GM12865 (cell line): ENCODE data around the gene C3orf20.

ENCODE experiments used
- DNase-seq: peaks from one replicate; pipeline ENCODE4 v3.0.0; 2010; ENCODE audit warnings: low read depth
- H3K4me3 ChIP-seq: 2 replicates; pipeline ENCODE4 v1.5.1; 2011; ENCODE audit warnings: mild to moderate bottlenecking, low read depth, low read length, control low read depth
- CTCF ChIP-seq: IDR thresholded peaks from 2 replicates; pipeline ENCODE4 v1.5.1; 2011; ENCODE audit warnings: low read length, control low read depth, low read depth, inconsistent platforms; ENCODE audit not compliant: insufficient read depth; ENCODE audit errors: missing control alignments

The C3orf20 gene

DNA sequence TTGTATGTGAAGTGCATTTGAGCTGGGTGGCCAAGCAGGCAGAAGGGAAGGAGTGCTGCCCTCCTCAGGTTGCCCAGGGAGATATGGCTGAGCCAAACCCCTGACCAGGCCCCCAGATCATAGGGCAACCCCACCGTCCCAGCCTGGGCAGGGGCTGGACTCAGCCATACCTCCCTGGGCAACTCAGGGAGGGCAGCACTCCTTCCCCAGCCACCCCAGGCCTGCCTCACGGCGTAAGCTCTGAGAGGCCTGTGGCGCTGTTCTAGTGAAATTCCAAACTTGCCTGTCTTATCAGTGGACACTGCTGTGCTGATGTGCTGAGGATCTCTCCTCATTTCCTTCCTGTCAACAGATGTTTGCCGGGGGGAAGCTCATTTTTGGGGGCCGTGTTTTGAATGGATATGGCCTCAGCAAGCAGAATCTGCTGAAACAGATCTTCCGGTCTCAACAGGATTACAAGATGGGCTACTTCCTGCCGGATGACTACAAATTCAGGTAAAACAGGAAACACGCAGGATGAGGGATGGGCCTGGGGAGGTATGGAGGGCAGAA is 86.3 kb downstream of the C3orf20 start:
- no peak for DNase-seq
- no peak overlapping the region for H3K4me3 ChIP-seq
- no peak for TF ChIP-seq CTCF

DNA sequence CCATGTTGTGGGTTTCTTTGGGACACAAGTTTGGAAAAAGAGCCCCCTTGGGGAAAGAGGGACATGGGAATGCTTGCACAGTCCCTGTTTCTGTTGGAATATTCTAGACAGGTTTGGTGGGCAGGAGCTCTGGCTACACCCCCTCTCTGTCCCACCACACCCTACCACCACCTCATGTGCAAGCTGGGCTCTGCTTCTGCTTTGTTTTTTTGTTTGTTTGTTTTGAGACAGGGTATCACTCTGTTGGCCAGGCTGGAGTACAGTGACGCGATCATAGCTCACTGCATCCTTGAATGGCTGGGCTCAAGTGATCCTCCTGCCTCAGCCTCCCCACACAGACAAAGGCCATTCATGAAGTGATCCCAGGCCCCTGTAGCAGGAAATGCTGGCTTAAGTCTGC is 86.9 kb downstream of the C3orf20 start:
- no peak for DNase-seq
- no peak overlapping the region for H3K4me3 ChIP-seq
- TF ChIP-seq CTCF: no peak

- no peak for DNase-seq
- TF ChIP-seq CTCF: no peak
- no peak overlapping the region for H3K4me3 ChIP-seq
Measured at GRCh38 chr3:14762701-14763100, 87.8 kb downstream of the C3orf20 start.

DNA sequence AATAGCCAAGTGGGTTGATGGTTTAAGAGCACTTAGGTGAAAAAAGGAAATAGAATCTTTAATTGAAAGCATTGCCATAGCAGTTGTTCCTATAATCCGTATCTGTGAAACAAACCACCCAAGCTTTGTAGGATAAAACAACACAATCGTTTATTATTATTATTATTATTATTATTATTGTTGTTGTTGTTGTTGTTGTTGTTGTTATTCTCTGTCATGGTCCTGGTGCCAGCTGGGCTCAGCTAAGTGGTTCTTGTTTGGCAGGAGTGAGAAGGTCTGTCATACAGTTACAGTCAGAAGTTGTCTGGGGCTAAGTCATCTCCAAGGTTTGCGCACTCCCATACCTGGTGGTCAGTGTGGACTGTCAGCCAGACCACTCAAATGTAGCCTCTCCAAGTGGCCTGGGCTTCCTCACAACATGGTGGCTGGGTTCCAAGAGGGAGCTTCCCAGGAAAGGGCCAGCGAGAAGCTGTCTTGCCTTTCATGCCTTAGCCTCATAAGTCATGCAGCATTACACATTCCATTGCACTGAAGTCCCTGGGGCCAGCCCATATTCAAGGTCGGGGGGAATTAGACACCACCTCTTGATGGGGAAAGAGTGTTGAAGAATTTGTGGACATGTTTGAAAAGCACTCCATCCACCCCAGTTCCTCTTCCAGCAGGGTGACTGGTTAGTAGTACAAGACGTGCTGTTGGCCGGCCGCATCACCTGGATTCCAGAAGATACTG is 89.6 kb downstream of the C3orf20 start:
- H3K4me3 ChIP-seq: no peak overlapping the region
- no peak for DNase-seq
- TF ChIP-seq CTCF: no peak

GRCh38 chr3:14765060-14765400 is 90.1 kb downstream of the C3orf20 start:
- no peak for TF ChIP-seq CTCF
- no peak for DNase-seq
- H3K4me3 ChIP-seq: no peak overlapping the region

DNA sequence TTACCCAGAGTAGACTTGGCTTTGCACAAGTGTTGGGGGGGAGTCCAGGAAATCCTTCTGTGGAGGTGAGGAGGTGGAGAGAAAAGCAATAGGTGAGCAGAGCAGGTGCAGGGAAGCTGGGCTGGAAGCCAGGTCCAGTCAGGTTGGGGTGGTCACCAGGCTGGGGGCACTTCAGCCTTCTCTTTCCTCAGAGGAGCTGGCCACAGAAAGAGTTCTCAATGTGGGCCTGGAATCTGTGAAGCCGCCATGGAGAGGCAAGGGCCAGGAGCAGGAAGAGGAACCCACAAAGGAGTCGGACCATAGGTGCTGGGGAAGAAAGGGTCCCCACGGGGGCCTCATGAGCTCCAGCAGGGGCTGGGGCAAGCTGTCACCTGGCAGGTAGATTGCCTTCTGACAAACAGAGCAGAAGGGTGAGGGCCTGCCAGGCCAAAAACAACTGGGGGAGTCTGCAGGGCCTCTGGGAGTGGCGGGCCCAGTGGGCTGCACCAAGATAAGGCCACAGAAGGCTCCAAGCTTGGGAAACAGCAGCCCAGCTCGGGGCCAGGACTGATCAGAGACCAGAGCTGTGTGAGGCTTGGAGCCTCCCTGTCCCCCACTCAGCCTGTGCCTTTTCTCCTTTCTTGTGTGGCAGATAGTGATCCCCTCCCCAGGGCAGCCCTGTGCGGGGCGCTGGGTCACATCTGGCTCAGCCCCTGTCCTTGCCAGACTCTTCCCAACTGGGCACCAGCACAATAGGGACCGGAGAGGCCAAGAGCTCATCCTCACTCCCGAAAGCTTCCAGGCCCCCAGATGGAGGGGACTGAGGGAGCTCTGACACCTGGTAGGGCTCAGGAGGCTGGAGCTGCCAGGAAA is 90.9 kb downstream of the C3orf20 start:
- H3K4me3 ChIP-seq: no peak overlapping the region
- no peak for TF ChIP-seq CTCF
- DNase-seq: no peak
